Progenitor cell of endocrine pancreas (in vitro differentiated cells): Measurements from ENCODE around the gene ANKRD33B. TPM values are rescaled to one million over a fixed set of nuclear protein-coding genes. Genes with fewer than 3 reads are reported as not detected.
"Not testable (repeated sequence)": the region's sequence is repeated elsewhere in the genome, so short reads cannot be mapped to it uniquely, and the experiment has no call there.

Experiments
- DNase-seq: peaks from one replicate; pipeline ENCODE4 v3.0.0; 2021; ENCODE audit warnings: low spot score; ENCODE audit not compliant: unreplicated experiment
- H3K27ac Mint-ChIP-seq: 2 replicates; pipeline ENCODE4 v1.8.0; 2021; ENCODE audit warnings: mild to moderate bottlenecking, moderate library complexity, mixed read lengths
- H3K27me3 Mint-ChIP-seq: 2 replicates; pipeline ENCODE4 v1.8.0; 2021; ENCODE audit warnings: mixed read lengths
- H3K36me3 Mint-ChIP-seq: 2 replicates; pipeline ENCODE4 v1.8.0; 2022; ENCODE audit warnings: mixed read lengths; ENCODE audit not compliant: insufficient read depth
- H3K4me1 Mint-ChIP-seq: 2 replicates; pipeline ENCODE4 v1.8.0; 2021; ENCODE audit warnings: low read depth, mixed read lengths
- H3K4me3 Mint-ChIP-seq: 2 replicates; pipeline ENCODE4 v1.8.0; 2021; ENCODE audit warnings: low read depth, mild to moderate bottlenecking, moderate library complexity, mixed read lengths
- H3K9me3 Mint-ChIP-seq: 2 replicates; pipeline ENCODE4 v1.8.0; 2021; ENCODE audit warnings: low read depth, mixed read lengths
- total RNA-seq: library from RNA; stranded (reverse); gene quantifications from 2 replicates; pipeline ENCODE4 v1.2.1, GENCODE V29; 2021
- TF ChIP-seq, protein P1 (sequence below): fragments of 200-600 bp; sonication (generic); IDR thresholded peaks from one replicate; pipeline ENCODE4 v1.5.0; 2021; ENCODE audit warnings: antibody characterized with exemption, mild to moderate bottlenecking; ENCODE audit not compliant: unreplicated experiment

The ANKRD33B gene
- total RNA-seq, 1 donor from 2014 or later: 2.1 TPM

DNA sequence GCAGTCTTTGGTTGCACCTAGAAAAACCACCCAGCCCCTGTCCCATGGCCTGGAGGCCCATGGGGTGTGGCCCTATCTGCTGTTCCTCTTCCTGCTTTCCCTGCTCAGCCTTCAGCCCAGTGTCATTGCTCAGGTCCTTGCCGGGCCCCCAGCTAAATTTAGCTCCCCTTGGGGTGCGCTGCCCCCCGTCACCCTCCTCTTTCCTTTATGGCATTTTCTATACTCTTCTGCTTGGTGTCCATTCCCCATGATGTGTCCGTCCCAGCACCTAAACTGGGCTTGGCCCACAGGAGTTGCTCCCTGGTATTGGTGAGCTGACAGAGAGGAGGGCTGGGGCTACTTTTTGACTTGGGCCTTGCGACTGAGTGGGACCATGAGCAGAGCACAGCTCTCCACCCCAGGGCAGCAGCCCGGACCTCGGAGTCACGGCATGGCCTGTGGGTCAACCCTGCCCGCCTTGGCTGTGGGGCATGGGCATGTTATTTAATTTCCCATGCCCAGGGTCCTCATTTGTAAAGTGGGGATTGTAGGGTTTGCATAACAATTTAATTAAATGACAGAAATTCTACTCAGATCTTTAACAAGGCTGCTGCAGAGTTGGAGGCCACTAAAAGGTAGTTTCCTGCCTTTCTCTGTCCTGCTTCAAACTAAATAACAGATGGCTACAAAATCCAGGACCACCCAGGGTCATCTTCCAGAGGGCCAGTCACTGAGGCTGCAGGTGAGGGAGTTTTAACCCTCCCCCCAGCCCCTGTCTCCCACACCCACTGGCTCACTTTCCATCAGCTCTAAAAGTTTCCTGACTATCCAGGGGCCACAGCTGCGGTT is 99.0 kb downstream of the ANKRD33B start:
- TF ChIP-seq, protein P1, sequence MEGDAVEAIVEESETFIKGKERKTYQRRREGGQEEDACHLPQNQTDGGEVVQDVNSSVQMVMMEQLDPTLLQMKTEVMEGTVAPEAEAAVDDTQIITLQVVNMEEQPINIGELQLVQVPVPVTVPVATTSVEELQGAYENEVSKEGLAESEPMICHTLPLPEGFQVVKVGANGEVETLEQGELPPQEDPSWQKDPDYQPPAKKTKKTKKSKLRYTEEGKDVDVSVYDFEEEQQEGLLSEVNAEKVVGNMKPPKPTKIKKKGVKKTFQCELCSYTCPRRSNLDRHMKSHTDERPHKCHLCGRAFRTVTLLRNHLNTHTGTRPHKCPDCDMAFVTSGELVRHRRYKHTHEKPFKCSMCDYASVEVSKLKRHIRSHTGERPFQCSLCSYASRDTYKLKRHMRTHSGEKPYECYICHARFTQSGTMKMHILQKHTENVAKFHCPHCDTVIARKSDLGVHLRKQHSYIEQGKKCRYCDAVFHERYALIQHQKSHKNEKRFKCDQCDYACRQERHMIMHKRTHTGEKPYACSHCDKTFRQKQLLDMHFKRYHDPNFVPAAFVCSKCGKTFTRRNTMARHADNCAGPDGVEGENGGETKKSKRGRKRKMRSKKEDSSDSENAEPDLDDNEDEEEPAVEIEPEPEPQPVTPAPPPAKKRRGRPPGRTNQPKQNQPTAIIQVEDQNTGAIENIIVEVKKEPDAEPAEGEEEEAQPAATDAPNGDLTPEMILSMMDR: no peak
- H3K27me3 Mint-ChIP-seq: peaks cover 6% of the 10 kb centered on the region
- no peaks in the 10 kb centered on the region for H3K9me3 Mint-ChIP-seq
- H3K36me3 Mint-ChIP-seq: no peaks in the 10 kb centered on the region
- no peak for DNase-seq
- H3K4me1 Mint-ChIP-seq: peaks cover 3% of the 10 kb centered on the region
- H3K27ac Mint-ChIP-seq: no peak overlapping the region
- H3K4me3 Mint-ChIP-seq: no peak overlapping the region

DNA sequence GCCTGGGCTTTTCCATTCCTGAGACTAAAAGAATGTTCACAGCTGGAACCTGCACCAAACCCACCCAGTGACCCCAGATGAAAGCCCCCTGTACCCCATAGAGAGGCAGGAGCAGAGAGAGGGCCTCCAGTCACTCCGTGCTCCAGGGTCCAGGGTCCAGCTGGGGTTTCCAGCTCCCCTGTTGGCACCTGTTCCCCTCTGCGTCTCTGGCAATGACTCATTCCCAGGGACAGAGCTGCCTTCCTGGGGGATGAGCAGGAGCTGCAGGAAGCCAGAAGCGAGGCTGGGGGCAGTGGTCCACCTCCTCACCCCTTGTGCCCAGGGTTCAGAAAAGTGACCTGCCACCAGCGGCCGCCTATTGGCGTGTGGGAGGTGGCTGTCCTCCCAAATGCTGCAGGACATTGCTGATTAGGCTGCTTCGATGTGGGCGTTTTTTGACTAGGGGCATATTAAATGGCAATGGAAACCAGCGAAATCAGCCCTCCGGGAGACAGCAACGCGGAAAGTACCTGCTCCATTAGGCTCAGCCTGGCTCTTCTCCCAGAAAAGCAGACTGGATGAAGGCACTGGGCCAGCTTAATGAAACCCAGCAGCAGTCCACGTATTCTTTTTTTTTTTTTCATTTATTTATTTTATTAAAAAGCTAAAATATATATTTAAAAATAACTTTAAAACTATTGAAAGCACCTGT is 99.8 kb downstream of the ANKRD33B start:
- Mint-ChIP-seq H3K4me1 (peaks cover 3% of the 10 kb centered on the region), H3K4me3 (no peak overlapping the region), H3K27ac (no peak overlapping the region), H3K36me3 (no peaks in the 10 kb centered on the region), H3K9me3 (no peaks in the 10 kb centered on the region), H3K27me3 (peaks cover 6% of the 10 kb centered on the region)
- no peak for DNase-seq
- TF ChIP-seq, protein P1: no peak

DNA sequence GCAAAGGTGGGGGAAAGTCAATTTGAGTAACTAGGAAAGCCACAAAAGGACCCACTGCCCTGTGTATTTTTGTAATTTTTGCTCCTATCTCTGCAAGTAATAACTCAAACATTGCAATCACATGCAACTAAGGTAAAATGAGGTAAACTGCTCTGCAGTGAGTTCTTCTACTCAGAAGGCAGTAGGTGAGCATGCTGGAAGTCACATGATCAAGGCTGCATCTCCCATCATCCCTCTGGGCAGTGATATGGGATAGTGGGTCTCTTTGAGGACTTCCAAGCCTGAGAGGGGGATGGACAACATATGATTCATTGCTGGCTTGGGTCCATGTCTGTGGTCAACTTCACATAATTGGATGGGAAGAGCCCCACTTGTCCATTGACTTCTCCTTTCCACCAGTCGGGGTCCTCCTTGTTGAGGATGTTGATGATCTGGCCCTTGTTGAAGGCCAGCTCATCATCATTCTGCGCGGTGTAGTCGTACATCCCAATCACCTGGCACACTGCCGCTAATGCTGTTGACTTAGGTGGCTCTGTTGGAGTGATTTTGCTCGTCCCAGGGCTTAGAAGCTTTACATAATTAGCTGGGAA is 100.4 kb downstream of the ANKRD33B start:
- H3K27me3 Mint-ChIP-seq, H3K4me1 Mint-ChIP-seq, H3K9me3 Mint-ChIP-seq, DNase-seq, H3K27ac Mint-ChIP-seq, H3K4me3 Mint-ChIP-seq, H3K36me3 Mint-ChIP-seq: not testable (repeated sequence)

DNA sequence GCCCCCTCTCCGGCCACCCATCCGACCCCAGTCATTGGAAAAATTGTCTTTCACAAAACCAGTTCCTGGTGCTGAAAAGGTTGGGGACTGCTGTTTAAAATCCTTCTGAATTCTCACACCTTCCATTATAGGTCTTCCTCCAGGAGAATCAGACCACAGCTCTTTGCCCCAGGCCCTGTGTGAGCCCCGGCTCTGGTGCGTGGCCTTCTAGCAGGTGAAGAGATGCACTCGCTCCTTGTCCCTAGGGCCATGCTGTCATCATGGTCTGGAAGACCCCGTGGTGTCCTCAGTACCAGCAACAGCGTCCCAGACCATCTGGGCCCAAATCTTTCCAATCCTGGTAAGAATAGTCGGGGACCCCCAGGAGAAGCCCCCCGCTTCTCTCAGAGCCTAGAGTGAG is 101.9 kb downstream of the ANKRD33B start:
- peaks cover 7% of the 10 kb centered on the region for H3K27me3 Mint-ChIP-seq
- no peaks in the 10 kb centered on the region for H3K36me3 Mint-ChIP-seq
- no peak overlapping the region for H3K4me3 Mint-ChIP-seq
- H3K9me3 Mint-ChIP-seq: no peaks in the 10 kb centered on the region
- TF ChIP-seq, protein P1: no peak
- H3K27ac Mint-ChIP-seq: no peak overlapping the region
- DNase-seq: no peak
- peaks cover 3% of the 10 kb centered on the region for H3K4me1 Mint-ChIP-seq

DNA sequence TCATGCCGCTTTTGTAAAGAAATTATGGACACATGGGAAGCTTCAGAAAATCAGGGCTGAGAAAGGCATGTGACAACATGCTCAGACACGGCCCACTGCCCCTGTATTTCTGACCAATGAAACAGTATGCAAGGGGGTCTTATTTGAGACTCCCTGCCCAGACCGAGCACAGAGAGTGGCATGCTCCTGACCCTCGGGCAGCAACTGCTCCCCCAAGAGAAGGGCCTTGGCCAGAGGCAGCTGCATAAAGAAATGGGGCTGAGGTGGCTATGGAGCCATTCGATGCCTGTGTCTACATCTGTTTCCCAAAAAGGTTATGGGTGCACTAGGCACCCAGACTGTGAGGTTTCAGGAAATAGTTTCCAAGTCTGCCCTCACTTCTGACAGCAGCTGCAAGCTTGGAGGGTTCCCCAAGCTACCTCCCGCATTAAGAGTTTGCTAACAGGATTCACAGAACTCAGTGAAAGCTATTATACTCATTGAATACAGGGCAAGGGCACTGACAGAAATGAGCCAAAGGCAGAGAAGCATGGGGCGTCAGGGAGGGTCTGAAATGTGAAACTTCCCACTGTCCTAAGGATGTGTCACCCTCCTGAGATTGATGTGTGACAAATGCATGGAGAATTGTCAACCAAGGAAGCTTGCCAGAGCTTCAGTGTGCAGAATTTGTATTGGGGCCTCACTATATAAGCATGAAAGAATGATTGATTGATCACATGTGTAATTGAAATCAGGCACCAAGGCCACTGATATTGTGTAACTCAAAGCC is 102.8 kb downstream of the ANKRD33B start:
- Mint-ChIP-seq H3K9me3 (no peaks in the 10 kb centered on the region), H3K27ac (no peak overlapping the region), H3K36me3 (no peaks in the 10 kb centered on the region), H3K4me1 (peaks cover 3% of the 10 kb centered on the region), H3K4me3 (no peak overlapping the region), H3K27me3 (peaks cover 7% of the 10 kb centered on the region)
- TF ChIP-seq, protein P1: no peak
- no peak for DNase-seq
